B cell (primary cell): ENCODE measurements around the gene SF3B5.

Source experiments
- CTCF ChIP-seq: fragments of 200-600 bp; IDR thresholded peaks from one replicate; pipeline ENCODE4 v1.8.0; 2022; ENCODE audit warnings: antibody characterized with exemption, mild to moderate bottlenecking
- EZH2 ChIP-seq: IDR thresholded peaks from 2 replicates; pipeline ENCODE4 v1.6.1; 2012; ENCODE audit warnings: borderline replicate concordance, low read depth, mild to moderate bottlenecking, moderate library complexity, low read length; ENCODE audit not compliant: insufficient read depth, poor library complexity, severe bottlenecking

DNA sequence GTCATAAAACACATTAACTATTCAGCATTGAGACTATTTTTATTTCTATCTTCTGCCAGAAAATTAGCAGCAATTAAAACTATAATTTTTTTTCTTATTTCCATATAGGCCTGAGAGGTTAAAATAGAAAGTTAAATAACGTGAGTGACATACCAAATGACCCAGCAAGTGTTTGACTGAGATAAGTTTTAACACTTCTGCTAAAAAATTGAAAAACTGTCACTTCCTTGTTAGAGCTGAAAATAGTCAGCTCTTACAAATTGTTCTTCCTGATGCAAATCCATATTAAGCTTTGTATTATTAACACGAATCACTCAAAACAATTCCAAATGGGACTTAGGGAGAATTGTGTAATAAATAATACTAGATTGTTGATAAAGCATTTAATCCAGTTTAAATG is 28.5 kb upstream of the SF3B5 start:
- no peak for TF ChIP-seq CTCF
- TF ChIP-seq EZH2 = no peak
